ENCODE results near the gene UGT1A1.

DNA sequence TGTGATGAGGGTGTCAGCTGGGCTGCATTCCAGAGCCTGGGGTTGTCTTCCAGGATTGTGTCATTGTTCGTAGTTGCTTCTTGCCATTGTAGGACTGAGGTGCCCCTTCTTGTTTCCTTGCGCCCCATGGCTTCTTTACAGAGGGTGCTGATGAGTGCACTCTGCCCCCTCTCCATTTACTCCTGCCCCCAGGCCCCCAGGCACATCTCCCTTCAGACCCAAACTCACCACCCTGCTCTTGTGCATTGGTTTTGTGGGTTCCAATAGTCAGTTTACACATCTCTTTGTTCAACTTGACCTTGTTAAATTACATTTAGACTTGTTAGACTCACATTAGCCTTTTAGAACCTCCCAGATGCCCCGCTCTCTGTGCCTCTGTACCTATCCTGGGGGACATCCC lies 61.1 kb downstream of the UGT1A1 start:
- TF ChIP-seq, protein P1, sequence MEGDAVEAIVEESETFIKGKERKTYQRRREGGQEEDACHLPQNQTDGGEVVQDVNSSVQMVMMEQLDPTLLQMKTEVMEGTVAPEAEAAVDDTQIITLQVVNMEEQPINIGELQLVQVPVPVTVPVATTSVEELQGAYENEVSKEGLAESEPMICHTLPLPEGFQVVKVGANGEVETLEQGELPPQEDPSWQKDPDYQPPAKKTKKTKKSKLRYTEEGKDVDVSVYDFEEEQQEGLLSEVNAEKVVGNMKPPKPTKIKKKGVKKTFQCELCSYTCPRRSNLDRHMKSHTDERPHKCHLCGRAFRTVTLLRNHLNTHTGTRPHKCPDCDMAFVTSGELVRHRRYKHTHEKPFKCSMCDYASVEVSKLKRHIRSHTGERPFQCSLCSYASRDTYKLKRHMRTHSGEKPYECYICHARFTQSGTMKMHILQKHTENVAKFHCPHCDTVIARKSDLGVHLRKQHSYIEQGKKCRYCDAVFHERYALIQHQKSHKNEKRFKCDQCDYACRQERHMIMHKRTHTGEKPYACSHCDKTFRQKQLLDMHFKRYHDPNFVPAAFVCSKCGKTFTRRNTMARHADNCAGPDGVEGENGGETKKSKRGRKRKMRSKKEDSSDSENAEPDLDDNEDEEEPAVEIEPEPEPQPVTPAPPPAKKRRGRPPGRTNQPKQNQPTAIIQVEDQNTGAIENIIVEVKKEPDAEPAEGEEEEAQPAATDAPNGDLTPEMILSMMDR (IDR thresholded peaks at IDR 0.05), result no peak
- TF ChIP-seq POLR2A (IDR thresholded peaks at IDR 0.05), result no peak
- no peak for TF ChIP-seq POLR2AphosphoS5 (IDR thresholded peaks at IDR 0.05)
- no peak for TF ChIP-seq EP300 (IDR thresholded peaks at IDR 0.05)
